Mammary microvascular endothelial cell (primary cell): Measurements from ENCODE around the gene CCDC73. TPM values are rescaled to one million over a fixed set of nuclear protein-coding genes. Genes with fewer than 3 reads are reported as not detected.

Source experiments
- total RNA-seq: library from RNA; depleted of rRNA; stranded (reverse); fragments of >200 nt; gene quantifications from 2 replicates; pipeline ENCODE4 v1.2.3, GENCODE V29; 2015

CCDC73 gene
- total RNA-seq, result not detected in 2 replicates

GRCh38 chr11:32794439-32794838, at the start of gene CCDC73:
TSS of gene CCDC73 (minus strand) at chr11:32794662. CDS start at chr11:32760243, 34,419 bp downstream.

GRCh38 chr11:32829680-32830412, 35.4 kb upstream of the CCDC73 start, which contains the start of gene PRRG4:
TSS of gene PRRG4 (plus strand) at chr11:32829927. CDS start at chr11:32830530, 603 bp downstream.

GRCh38 chr11:32583459-32584271, 210.8 kb downstream of the CCDC73 start, which contains the start of gene EIF3M:
TSS of gene EIF3M (plus strand) at chr11:32583831. CDS start at chr11:32583888, 57 bp downstream.

Other genes with a start within 250 kb of the CCDC73 start
- gene EIF3M, start 210.8 kb downstream of the CCDC73 start, total RNA-seq, result 461 and 480 TPM in 2 replicates
- gene PRRG4, start 35.3 kb upstream of the CCDC73 start, total RNA-seq, result 0.67 and 0.69 TPM in 2 replicates
- gene QSER1, start 98.1 kb upstream of the CCDC73 start, total RNA-seq, result 12.8 and 13.4 TPM in 2 replicates
- gene DEPDC7, start 221.2 kb upstream of the CCDC73 start, total RNA-seq, result 0.39 TPM in 1 of 2 replicates, not detected in the other
- gene TCP11L1, start 244.9 kb upstream of the CCDC73 start, total RNA-seq, result 14.9 and 26.2 TPM in 2 replicates